Medulla oblongata (tissue), 1 donor: ENCODE data around the gene ASNSD1.

Experiments
- DNase-seq: peaks from one replicate; pipeline ENCODE4 v3.0.0-alpha.2; 2015; ENCODE audit errors: extremely low spot score

Gene ASNSD1

GRCh38 chr2:189661148-189661956, at the start of gene ASNSD1:
Gene ASNSD1, plus strand, starts transcription at chr2:189661459. Its CDS starts 4,674 bp downstream, at chr2:189666133.
- DNase-seq, result peak; percentile 100

- DNase-seq, result peak; percentile 9
These were observed 48.1 kb upstream of the ASNSD1 start for GRCh38 chr2:189613077-189613636.

GRCh38 chr2:189613650-189614420, 47.4 kb upstream of the ASNSD1 start:
- no peak for DNase-seq

GRCh38 chr2:189614585-189614984, 46.7 kb upstream of the ASNSD1 start:
- DNase-seq, result no peak

GRCh38 chr2:189618197-189618596, 43.1 kb upstream of the ASNSD1 start:
- DNase-seq, result no peak

- no peak for DNase-seq
These were observed 39.5 kb upstream of the ASNSD1 start for GRCh38 chr2:189621781-189622180.

GRCh38 chr2:189623049-189623448, 38.2 kb upstream of the ASNSD1 start:
- no peak for DNase-seq

GRCh38 chr2:189624648-189625355, 36.5 kb upstream of the ASNSD1 start:
- DNase-seq, result no peak

GRCh38 chr2:189625636-189626035, 35.6 kb upstream of the ASNSD1 start:
- no peak for DNase-seq

GRCh38 chr2:189627789-189628188, 33.5 kb upstream of the ASNSD1 start:
- no peak for DNase-seq

GRCh38 chr2:189628817-189629530, 32.3 kb upstream of the ASNSD1 start:
- DNase-seq, result no peak

GRCh38 chr2:189629531-189630453, 31.5 kb upstream of the ASNSD1 start:
- no peak for DNase-seq

- DNase-seq, result no peak
These were observed 29.4 kb upstream of the ASNSD1 start for GRCh38 chr2:189631849-189632248.

GRCh38 chr2:189633392-189633811, 27.9 kb upstream of the ASNSD1 start:
- DNase-seq, result no peak

GRCh38 chr2:189635353-189635752, 25.9 kb upstream of the ASNSD1 start:
- no peak for DNase-seq

- no peak for DNase-seq
These were observed 22.8 kb upstream of the ASNSD1 start for GRCh38 chr2:189638301-189639006.

GRCh38 chr2:189639007-189639609, 22.2 kb upstream of the ASNSD1 start:
- DNase-seq, result no peak

- no peak for DNase-seq
These were observed 20.3 kb upstream of the ASNSD1 start for GRCh38 chr2:189641002-189641401.

- DNase-seq, result no peak
These were observed 19.7 kb upstream of the ASNSD1 start for GRCh38 chr2:189641590-189641989.
